WTC11 (cell line): ENCODE data around the gene ATXN2L.

Source experiments
- ELF4 ChIP-seq: sonication (generic); formaldehyde crosslinking; IDR thresholded peaks from 2 replicates; pipeline ENCODE4 v1.8.1; 2022; ENCODE audit warnings: low read depth, mild to moderate bottlenecking, moderate library complexity, missing genetic modification reagents
- MYBL2 ChIP-seq: sonication (generic); formaldehyde crosslinking; IDR thresholded peaks from 2 replicates; pipeline ENCODE4 v1.8.1; 2023; ENCODE audit warnings: mild to moderate bottlenecking, moderate library complexity, missing genetic modification reagents
- SP1 ChIP-seq: sonication (generic); formaldehyde crosslinking; conservative IDR thresholded peaks from 2 replicates; pipeline ENCODE4 v1.8.1; 2022; ENCODE audit warnings: missing genetic modification reagents
- TF ChIP-seq, protein P1 (sequence below): fragments of 200-600 bp; IDR thresholded peaks from 2 replicates; pipeline ENCODE4 v1.8.0; 2022; ENCODE audit warnings: antibody characterized with exemption
- TF ChIP-seq, protein P2 (sequence below): sonication (generic); formaldehyde crosslinking; conservative IDR thresholded peaks from 2 replicates; pipeline ENCODE4 v1.8.1; 2023; ENCODE audit warnings: mild to moderate bottlenecking, low read depth, missing genetic modification reagents, moderate library complexity
- TF ChIP-seq, protein P3 (sequence below): sonication (generic); formaldehyde crosslinking; IDR thresholded peaks from 2 replicates; pipeline ENCODE4 v1.8.0; 2023; ENCODE audit warnings: mild to moderate bottlenecking, missing genetic modification reagents
- TF ChIP-seq, protein P4 (sequence below): sonication (generic); formaldehyde crosslinking; IDR thresholded peaks from 2 replicates; pipeline ENCODE4 v1.8.0; 2022; ENCODE audit warnings: mild to moderate bottlenecking, missing genetic modification reagents
- TF ChIP-seq, protein P5 (sequence below): fragments of 250-450 bp; sonication (Bioruptor Pico); IDR thresholded peaks from 2 replicates; pipeline ENCODE4 v1.8.0; 2021; ENCODE audit warnings: mild to moderate bottlenecking

DNA sequence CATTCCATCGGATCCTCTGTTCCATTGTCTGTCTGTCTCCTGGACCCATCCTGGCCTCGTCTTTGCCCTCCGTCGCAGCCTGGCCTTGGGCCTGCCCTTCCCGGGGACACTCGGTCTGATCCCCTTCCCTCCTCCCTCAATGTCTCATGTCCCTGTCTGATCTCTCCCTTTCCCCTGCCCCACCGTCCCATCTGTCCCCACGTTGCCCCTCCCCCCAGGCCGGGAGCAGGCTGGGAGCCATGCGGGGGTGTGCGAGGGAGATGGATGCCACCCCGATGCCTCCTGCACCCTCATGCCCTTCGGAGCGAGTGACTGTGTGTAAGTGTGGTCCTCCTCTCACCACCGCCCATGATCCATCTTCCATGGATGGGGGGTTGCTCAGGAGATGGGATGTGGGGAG lies 50.2 kb downstream of the ATXN2L start:
- TF ChIP-seq ELF4 = no peak
- no peak for TF ChIP-seq MYBL2 (CRISPR knock-in tag)
- TF ChIP-seq, protein P1, sequence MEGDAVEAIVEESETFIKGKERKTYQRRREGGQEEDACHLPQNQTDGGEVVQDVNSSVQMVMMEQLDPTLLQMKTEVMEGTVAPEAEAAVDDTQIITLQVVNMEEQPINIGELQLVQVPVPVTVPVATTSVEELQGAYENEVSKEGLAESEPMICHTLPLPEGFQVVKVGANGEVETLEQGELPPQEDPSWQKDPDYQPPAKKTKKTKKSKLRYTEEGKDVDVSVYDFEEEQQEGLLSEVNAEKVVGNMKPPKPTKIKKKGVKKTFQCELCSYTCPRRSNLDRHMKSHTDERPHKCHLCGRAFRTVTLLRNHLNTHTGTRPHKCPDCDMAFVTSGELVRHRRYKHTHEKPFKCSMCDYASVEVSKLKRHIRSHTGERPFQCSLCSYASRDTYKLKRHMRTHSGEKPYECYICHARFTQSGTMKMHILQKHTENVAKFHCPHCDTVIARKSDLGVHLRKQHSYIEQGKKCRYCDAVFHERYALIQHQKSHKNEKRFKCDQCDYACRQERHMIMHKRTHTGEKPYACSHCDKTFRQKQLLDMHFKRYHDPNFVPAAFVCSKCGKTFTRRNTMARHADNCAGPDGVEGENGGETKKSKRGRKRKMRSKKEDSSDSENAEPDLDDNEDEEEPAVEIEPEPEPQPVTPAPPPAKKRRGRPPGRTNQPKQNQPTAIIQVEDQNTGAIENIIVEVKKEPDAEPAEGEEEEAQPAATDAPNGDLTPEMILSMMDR = no peak
- TF ChIP-seq, protein P2, sequence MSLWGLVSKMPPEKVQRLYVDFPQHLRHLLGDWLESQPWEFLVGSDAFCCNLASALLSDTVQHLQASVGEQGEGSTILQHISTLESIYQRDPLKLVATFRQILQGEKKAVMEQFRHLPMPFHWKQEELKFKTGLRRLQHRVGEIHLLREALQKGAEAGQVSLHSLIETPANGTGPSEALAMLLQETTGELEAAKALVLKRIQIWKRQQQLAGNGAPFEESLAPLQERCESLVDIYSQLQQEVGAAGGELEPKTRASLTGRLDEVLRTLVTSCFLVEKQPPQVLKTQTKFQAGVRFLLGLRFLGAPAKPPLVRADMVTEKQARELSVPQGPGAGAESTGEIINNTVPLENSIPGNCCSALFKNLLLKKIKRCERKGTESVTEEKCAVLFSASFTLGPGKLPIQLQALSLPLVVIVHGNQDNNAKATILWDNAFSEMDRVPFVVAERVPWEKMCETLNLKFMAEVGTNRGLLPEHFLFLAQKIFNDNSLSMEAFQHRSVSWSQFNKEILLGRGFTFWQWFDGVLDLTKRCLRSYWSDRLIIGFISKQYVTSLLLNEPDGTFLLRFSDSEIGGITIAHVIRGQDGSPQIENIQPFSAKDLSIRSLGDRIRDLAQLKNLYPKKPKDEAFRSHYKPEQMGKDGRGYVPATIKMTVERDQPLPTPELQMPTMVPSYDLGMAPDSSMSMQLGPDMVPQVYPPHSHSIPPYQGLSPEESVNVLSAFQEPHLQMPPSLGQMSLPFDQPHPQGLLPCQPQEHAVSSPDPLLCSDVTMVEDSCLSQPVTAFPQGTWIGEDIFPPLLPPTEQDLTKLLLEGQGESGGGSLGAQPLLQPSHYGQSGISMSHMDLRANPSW = no peak
- TF ChIP-seq, protein P3, sequence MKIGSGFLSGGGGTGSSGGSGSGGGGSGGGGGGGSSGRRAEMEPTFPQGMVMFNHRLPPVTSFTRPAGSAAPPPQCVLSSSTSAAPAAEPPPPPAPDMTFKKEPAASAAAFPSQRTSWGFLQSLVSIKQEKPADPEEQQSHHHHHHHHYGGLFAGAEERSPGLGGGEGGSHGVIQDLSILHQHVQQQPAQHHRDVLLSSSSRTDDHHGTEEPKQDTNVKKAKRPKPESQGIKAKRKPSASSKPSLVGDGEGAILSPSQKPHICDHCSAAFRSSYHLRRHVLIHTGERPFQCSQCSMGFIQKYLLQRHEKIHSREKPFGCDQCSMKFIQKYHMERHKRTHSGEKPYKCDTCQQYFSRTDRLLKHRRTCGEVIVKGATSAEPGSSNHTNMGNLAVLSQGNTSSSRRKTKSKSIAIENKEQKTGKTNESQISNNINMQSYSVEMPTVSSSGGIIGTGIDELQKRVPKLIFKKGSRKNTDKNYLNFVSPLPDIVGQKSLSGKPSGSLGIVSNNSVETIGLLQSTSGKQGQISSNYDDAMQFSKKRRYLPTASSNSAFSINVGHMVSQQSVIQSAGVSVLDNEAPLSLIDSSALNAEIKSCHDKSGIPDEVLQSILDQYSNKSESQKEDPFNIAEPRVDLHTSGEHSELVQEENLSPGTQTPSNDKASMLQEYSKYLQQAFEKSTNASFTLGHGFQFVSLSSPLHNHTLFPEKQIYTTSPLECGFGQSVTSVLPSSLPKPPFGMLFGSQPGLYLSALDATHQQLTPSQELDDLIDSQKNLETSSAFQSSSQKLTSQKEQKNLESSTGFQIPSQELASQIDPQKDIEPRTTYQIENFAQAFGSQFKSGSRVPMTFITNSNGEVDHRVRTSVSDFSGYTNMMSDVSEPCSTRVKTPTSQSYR (CRISPR knock-in tag) = no peak
- TF ChIP-seq, protein P4, sequence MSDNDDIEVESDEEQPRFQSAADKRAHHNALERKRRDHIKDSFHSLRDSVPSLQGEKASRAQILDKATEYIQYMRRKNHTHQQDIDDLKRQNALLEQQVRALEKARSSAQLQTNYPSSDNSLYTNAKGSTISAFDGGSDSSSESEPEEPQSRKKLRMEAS (CRISPR knock-in tag) = no peak
- TF ChIP-seq SP1 (CRISPR knock-in tag) = no peak
- TF ChIP-seq, protein P5, sequence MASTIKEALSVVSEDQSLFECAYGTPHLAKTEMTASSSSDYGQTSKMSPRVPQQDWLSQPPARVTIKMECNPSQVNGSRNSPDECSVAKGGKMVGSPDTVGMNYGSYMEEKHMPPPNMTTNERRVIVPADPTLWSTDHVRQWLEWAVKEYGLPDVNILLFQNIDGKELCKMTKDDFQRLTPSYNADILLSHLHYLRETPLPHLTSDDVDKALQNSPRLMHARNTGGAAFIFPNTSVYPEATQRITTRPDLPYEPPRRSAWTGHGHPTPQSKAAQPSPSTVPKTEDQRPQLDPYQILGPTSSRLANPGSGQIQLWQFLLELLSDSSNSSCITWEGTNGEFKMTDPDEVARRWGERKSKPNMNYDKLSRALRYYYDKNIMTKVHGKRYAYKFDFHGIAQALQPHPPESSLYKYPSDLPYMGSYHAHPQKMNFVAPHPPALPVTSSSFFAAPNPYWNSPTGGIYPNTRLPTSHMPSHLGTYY (CRISPR knock-in tag) = no peak
